ENCODE measurements around the gene METTL8.

The METTL8 gene

DNA sequence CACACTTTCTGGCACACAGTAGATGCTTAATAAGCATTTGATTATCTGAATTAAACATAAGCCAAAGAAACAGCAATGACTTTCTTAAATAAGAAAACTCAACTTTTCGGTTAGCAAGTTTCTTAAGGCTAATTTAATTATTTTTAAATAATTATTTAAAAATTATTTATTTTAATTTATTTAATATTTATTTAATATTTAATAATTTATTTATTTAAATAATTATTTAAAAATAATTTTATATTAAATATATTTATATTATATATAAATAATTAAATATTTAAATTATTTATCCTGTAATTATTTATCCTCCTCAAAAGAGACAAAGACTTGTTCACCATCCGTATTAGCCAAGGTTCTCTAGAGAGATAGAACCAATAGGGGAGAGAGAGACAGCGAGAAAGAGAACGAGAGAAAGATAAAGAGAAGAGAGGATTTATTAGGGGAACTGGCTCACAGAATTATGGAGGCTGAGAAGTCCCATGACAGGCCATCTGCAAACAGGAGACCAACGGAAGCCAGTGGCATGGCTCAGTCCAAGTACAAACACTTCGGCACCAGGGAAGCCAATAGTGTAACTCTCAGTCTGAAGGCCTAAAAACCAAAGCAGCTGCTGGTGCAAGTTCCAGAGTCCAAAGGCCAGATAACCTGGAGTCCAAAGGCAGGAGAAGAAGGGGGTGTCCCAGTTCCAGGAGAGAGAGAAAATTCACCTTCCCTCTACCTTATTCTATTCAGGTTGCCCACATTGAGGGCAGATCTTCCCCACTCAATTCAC is 125.3 kb downstream of the METTL8 start:
- DNase-seq: no peak

DNA sequence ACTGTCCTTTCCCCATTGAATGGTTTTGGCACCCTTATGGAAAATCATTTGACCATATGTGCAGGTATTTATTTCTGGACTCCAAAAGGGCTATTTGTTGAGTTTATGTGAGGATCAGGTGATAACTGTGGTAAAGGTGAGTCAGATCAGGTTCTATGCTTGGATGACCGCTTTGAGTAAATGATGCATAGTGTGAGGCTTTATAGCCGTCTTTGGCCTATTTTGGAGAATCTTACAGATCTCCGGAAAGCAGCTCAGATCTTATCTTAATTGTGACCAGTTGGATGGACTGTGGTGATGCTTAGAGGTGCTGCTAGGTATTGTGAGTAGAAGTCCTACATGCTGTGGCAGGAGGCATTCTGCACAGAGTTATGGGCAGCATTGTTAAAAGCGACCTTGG is 126.2 kb downstream of the METTL8 start:
- DNase-seq: no peak

- DNase-seq: peak; percentile 88
Measured at GRCh38 chr2:171297956-171298355, 135.8 kb downstream of the METTL8 start.

DNA sequence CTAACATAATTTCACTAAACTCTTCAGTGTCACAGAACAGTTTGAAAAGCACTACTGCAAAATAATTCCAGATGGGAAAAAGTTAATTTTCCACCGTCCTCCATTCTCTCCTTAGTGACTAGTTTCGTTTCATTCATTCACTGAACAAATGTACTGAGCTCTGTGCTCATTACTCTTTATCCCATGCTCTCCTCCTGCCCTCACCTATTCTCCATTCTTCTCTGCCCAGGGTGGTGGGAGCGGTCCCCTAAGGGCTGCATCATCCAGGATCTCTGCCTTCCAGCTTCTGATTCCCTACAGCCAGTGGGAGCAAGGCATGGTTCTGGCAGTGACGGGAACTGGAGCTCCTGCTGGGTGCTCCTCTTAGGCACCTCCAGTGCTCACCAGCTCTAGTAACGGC is 139.2 kb downstream of the METTL8 start:
- DNase-seq: no peak

GRCh38 chr2:171293661-171294060 is 140.1 kb downstream of the METTL8 start:
- DNase-seq: no peak

DNA sequence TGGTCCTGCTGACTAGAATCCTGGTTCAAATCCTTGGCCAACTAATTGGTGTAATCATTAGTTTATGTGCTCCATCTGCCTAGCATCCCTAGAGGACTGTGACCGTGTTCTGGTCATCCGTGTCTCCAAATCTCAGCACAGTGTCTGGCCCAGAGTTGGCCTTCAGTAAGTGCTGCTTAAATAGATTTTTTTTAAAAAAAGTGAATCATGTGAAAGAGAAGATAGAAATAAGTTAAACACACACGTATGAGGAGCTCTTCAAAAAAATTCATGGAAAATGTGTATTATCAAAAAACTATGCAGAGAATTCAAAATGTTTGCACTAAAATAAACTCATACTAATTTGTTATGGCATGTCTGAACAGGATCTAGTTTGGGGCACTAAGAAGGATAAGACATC is 143.8 kb downstream of the METTL8 start:
- DNase-seq: peak; percentile 73

DNA sequence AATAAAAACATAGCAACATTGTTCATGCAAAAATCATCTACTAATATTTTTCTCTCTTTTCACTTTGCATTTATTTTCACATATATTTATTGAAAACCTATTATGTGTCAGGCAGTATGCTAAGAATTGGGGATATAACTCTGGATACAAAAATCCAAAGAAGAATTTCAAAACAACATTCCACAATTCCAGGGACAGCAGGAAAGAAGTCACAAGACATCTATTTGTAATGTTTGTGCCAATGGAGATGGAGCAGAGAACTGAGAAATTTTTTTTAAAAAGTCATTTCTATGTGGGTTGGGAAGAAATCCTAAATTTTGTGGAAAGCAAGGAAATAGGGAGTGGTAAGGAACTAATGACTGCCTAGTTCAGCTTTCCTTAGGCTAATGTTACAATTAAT is 144.5 kb downstream of the METTL8 start:
- peak; percentile 71 for DNase-seq

DNA sequence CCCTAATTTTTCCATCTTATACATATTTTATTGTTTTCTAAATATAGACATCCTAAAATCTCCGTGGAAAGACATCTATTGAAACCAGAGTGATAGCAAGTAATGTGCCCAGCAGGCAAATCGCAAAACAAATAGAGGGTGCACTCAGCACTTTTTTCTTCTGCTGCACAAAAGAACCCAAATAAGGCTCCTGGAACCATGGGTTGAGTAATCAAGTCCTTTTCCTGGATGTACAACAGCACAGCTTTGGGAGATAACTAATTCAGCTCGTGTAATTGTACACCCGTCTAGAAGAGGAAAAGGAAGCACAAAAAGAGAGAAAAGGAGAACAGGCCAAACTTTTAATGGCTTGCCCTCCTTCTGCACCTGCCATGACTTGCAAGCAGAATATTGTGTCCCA is 146.2 kb downstream of the METTL8 start:
- no peak for DNase-seq

DNA sequence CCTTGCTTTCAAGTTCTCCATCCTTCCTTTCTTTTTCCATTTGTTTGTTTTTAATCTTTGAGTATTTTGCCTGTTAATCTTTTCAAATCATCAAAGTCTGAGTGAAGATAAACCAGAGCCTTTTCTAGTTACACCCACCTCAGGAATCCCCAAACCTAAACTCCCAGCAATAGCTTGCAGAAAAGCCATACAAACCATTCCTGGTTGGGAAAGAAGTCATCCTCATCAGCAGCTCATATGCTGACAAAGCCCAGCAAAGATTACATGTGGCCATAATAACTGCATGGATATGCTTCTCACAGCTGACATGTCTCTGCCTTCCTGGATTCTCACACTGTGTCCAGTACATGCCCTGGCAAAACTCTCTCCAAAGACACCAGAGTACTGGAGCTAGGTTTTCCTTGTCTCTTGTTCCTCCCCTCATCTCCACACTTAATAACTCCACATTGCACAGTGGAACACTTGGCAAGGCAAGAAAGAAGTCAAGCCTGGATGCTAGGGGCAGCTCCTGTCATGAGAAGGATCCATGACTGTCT is 146.7 kb downstream of the METTL8 start:
- no peak for DNase-seq

DNA sequence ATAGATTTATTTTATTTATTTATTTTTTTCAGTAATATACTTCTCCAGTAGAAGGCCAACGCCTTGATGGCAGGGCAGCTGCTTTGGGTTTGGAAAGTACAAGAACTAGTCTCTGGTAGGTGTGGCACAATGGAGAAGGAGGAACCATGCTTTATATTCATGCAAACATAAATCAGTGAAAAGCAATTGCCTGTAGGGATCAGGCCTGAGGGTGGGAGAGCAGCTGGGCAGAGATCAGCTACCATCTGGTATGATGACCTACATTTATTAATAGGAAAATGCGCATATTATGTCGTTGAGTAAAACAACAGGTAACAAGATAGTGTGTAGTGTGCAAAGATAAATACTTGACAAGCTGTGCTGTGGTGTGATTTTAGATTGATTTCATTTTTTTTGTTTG is 152.7 kb downstream of the METTL8 start:
- DNase-seq: no peak

DNA sequence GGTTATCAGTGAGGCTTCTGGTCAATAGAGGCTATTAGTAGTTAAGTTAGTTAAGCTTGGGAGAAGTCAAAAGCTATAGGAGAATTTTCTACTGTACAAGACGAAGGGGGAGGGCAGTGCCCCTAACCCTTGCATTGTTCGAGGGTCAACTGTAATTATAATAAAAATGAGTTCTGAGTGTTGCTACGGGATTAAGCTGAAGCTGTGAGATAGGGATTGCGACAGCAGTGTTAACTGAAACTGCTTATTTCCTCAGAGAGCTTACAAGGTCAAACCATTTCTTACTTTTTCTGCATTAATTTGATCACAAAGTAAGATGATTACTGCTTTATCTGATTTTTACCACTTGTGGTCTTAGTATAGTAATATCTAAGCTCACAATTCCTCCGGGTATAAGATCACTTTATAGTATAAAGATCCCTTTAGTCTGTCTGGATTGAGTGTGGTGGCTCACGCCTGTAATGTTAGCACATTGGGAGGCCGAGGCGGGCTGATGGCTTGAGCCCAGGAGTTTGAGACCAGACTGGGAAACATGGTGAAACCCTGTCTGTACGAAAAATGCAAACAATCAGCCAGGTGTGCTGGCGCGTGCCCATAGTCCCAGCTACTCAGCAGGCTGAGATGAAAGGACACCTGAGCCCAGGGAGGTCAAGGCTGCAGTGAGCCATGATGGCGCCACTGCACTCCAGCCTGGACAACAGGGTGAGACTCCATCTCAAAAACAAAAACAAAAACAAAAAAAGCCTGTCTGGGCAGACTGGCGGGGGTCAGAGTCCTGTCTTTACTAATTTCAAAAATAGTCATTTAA is 153.6 kb downstream of the METTL8 start:
- no peak for DNase-seq

DNA sequence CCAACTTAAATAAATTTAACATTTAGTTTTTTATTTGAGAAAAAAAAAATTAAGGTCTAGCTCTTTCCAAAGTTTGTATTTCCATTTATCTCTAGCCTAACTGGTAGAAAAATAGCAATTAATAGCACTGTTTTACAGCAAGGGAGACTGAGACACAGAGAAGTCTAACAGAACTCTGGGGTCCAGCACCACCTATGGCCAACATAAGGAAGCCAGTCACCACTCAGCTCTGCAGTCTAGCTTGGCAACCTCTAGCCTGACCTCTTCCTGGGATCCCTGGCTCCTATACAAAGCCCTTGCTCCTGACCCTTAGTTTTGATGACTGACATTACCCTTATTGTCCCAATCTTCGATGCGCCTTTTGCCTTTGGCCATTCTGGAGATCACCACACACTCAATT is 159.0 kb downstream of the METTL8 start:
- DNase-seq: no peak

DNA sequence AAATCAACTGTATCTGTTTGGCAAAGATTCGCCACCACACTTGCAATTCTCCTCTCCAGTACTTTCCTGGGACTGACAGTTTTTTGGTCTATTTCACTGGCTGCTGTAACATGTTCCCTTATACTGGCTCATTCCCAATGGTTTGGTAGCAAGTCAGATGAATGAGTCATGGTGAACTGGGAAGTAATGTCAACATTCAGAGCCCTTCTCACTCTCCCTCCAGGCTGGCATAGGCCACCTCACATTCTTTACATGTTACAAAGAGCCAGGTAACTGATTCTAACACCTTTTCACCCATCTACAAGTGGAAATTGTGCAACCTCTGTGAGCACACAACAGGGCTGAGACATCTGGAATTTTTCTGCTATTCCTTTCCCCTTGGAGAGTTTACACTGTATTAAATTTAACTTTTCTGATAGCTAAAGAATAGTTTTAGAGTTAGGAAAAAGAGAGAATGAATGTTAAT is 161.8 kb downstream of the METTL8 start:
- DNase-seq: peak; percentile 90

GRCh38 chr2:171271386-171271785 is 162.4 kb downstream of the METTL8 start:
- no peak for DNase-seq

DNA sequence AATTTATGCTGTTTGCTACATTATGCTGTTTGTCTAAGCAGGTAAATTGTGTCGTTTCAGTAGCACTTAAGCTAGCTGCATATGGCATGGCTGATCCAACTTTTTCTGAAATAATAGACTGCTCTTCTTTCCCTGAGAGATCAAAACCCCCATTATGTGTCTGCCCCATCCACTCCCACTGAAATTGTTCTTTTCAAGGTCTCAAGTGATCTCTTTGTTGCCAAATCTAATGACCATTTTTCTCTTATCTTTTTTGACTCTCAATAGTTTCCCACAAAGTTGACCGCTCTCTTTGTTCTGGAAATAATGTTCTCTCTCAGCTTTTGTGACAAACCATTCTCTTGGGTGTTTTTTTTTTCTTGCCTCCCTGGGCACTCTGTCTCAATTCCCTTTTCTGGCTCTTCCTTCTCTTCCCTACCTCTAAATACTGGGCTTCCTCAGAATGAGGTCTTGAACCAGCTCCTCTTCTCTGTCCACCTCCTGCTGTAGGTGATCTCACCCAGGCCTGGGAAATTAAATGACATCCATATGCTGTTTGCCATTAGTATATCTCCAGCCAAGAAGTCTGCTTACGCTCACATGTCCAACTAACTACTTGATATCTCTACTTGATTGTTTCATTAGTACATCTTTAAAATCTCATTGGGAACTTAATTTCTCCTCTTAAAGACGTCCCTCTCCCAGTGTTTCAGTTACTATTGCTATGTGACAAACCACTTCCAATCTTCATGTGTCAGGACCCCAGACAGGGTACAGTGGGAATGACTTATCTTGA is 165.7 kb downstream of the METTL8 start:
- DNase-seq: no peak

All from fibroblast of skin of scalp (primary cell).